T-helper 17 cell (primary cell): ENCODE measurements around the gene NDUFV1. TPM values are rescaled to one million over a fixed set of nuclear protein-coding genes. Genes with fewer than 3 reads are reported as not detected.
"Not testable (repeated sequence)": the region's sequence is repeated elsewhere in the genome, so short reads cannot be mapped to it uniquely, and the experiment has no call there.

ENCODE experiments used
- ATAC-seq: fragments of 150-1000 bp; cut with Tn5 transposase; 2 replicates; pipeline ENCODE4 v1.10.0; 2021; ENCODE audit warnings: mild to moderate bottlenecking, moderate library complexity
- DNase-seq, 3 donors: peaks; one replicate each; pipeline versions ENCODE4 v3.0.0 to v3.0.0-alpha.2; 2020 to 2021
- H3K9me3 ChIP-seq: one replicate; pipeline ENCODE4 v1.7.0; 2013; ENCODE audit warnings: low read length, mild to moderate bottlenecking; ENCODE audit not compliant: control insufficient read depth, poor library complexity, severe bottlenecking
- H3K27ac Mint-ChIP-seq: one replicate; pipeline ENCODE4 v1.8.0; 2022; ENCODE audit warnings: mild to moderate bottlenecking, moderate library complexity, mixed read lengths
- H3K27me3 Mint-ChIP-seq: one replicate; pipeline ENCODE4 v1.8.0; 2022; ENCODE audit warnings: mixed read lengths
- H3K36me3 Mint-ChIP-seq: one replicate; pipeline ENCODE4 v1.8.0; 2022; ENCODE audit warnings: low read depth, mixed read lengths
- H3K4me1 Mint-ChIP-seq: one replicate; pipeline ENCODE4 v1.8.0; 2022; ENCODE audit warnings: mild to moderate bottlenecking, mixed read lengths
- H3K4me3 Mint-ChIP-seq: one replicate; pipeline ENCODE4 v1.8.0; 2022; ENCODE audit warnings: mild to moderate bottlenecking, moderate library complexity, mixed read lengths
- total RNA-seq, 4 donors: library from RNA in 2 of 4; stranded (reverse) in 2 of 4; gene quantifications; one replicate each; pipeline ENCODE4 v1.2.3 and lab custom pipeline; 2022 to 2026

NDUFV1 gene
- total RNA-seq (100 to 1,000 TPM; 206 to 239 TPM), total RNA-seq (lab: John Stamatoyannopoulos, UW) (131 to 162 reads per million in 2 donors)

- H3K27ac Mint-ChIP-seq = peak within 1 kb of the TSS; percentile 80
- ATAC-seq = peak; percentile 99
- peaks cover 12% of the 10 kb centered on the region for H3K27me3 Mint-ChIP-seq
- peak within 1 kb of the TSS; percentile 91 for H3K4me3 Mint-ChIP-seq
- peak; percentile 93 to 96 (median 95) for DNase-seq
- no peaks in the 10 kb centered on the region for H3K9me3 ChIP-seq
- no peaks in the 10 kb centered on the region for H3K36me3 Mint-ChIP-seq
- peaks cover 17% of the 10 kb centered on the region for H3K4me1 Mint-ChIP-seq
These were observed at the start of gene NDUFV1 for GRCh38 chr11:67606492-67607295. Gene NDUFV1, plus strand, starts transcription at chr11:67606936. Its CDS starts 69 bp downstream, at chr11:67607005.

GRCh38 chr11:67558084-67558772 lies 48.5 kb upstream of the NDUFV1 start:
- Mint-ChIP-seq H3K4me1 (peaks cover 3% of the 10 kb centered on the region), H3K27ac (no peak overlapping the region), H3K27me3 (peaks cover 17% of the 10 kb centered on the region), H3K36me3 (no peaks in the 10 kb centered on the region), H3K4me3 (no peak overlapping the region)
- no peak for ATAC-seq
- DNase-seq = no peak
- H3K9me3 ChIP-seq = no peaks in the 10 kb centered on the region

GRCh38 chr11:67561971-67562619 lies 44.6 kb upstream of the NDUFV1 start:
- H3K9me3 ChIP-seq = no peaks in the 10 kb centered on the region
- Mint-ChIP-seq H3K4me3 (peak overlapping the region; percentile 15), H3K27me3 (peaks cover 31% of the 10 kb centered on the region), H3K36me3 (no peaks in the 10 kb centered on the region), H3K4me1 (peaks cover 3% of the 10 kb centered on the region), H3K27ac (peak overlapping the region; percentile 21)
- ATAC-seq = no peak
- no peak for DNase-seq

- H3K27ac Mint-ChIP-seq = no peak overlapping the region
- peaks cover 3% of the 10 kb centered on the region for H3K4me1 Mint-ChIP-seq
- DNase-seq (no peak), ATAC-seq (no peak)
- no peak overlapping the region for H3K4me3 Mint-ChIP-seq
- H3K27me3 Mint-ChIP-seq = peaks cover 31% of the 10 kb centered on the region
- H3K9me3 ChIP-seq = no peaks in the 10 kb centered on the region
- H3K36me3 Mint-ChIP-seq = peaks cover 2% of the 10 kb centered on the region
These were observed 43.6 kb upstream of the NDUFV1 start for GRCh38 chr11:67562963-67563704.

GRCh38 chr11:67563705-67564114 lies 43.0 kb upstream of the NDUFV1 start:
- H3K4me3 Mint-ChIP-seq, DNase-seq, ATAC-seq, H3K4me1 Mint-ChIP-seq, H3K36me3 Mint-ChIP-seq, H3K27ac Mint-ChIP-seq, H3K9me3 ChIP-seq: not testable (repeated sequence)
- peaks cover 31% of the 10 kb centered on the region for H3K27me3 Mint-ChIP-seq

- H3K9me3 ChIP-seq = no peaks in the 10 kb centered on the region
- ATAC-seq (no peak), DNase-seq (no peak)
- Mint-ChIP-seq H3K27ac (no peak overlapping the region), H3K27me3 (peaks cover 27% of the 10 kb centered on the region), H3K4me1 (peaks cover 3% of the 10 kb centered on the region), H3K36me3 (peaks cover 2% of the 10 kb centered on the region), H3K4me3 (no peak overlapping the region)
These were observed 42.5 kb upstream of the NDUFV1 start for GRCh38 chr11:67564230-67564629.

GRCh38 chr11:67571443-67571842 lies 35.3 kb upstream of the NDUFV1 start:
- no peaks in the 10 kb centered on the region for H3K9me3 ChIP-seq
- peaks cover 8% of the 10 kb centered on the region for H3K4me1 Mint-ChIP-seq
- DNase-seq (no peak), ATAC-seq (no peak)
- H3K27me3 Mint-ChIP-seq = peaks cover 31% of the 10 kb centered on the region
- peaks cover 2% of the 10 kb centered on the region for H3K36me3 Mint-ChIP-seq
- H3K4me3 Mint-ChIP-seq = no peak overlapping the region
- no peak overlapping the region for H3K27ac Mint-ChIP-seq

GRCh38 chr11:67572305-67572704 lies 34.4 kb upstream of the NDUFV1 start:
- Mint-ChIP-seq H3K4me1 (peaks cover 8% of the 10 kb centered on the region), H3K4me3 (no peak overlapping the region), H3K36me3 (peaks cover 2% of the 10 kb centered on the region), H3K27me3 (peaks cover 36% of the 10 kb centered on the region), H3K27ac (no peak overlapping the region)
- ATAC-seq (no peak), DNase-seq (no peak)
- no peaks in the 10 kb centered on the region for H3K9me3 ChIP-seq

- Mint-ChIP-seq H3K27me3 (peaks cover 38% of the 10 kb centered on the region), H3K4me1 (peaks cover 8% of the 10 kb centered on the region), H3K27ac (no peak overlapping the region), H3K36me3 (no peaks in the 10 kb centered on the region), H3K4me3 (no peak overlapping the region)
- ATAC-seq = no peak
- no peaks in the 10 kb centered on the region for H3K9me3 ChIP-seq
- no peak for DNase-seq
These were observed 33.9 kb upstream of the NDUFV1 start for GRCh38 chr11:67572747-67573419.

GRCh38 chr11:67574938-67575337 lies 31.8 kb upstream of the NDUFV1 start:
- peaks cover 47% of the 10 kb centered on the region for H3K27me3 Mint-ChIP-seq
- no peak overlapping the region for H3K27ac Mint-ChIP-seq
- DNase-seq (no peak), ATAC-seq (no peak)
- no peaks in the 10 kb centered on the region for H3K36me3 Mint-ChIP-seq
- no peaks in the 10 kb centered on the region for H3K9me3 ChIP-seq
- H3K4me1 Mint-ChIP-seq = peaks cover 17% of the 10 kb centered on the region
- H3K4me3 Mint-ChIP-seq = no peak overlapping the region

- ATAC-seq (no peak), DNase-seq (no peak)
- Mint-ChIP-seq H3K4me1 (peaks cover 22% of the 10 kb centered on the region), H3K27ac (no peak overlapping the region), H3K4me3 (no peak overlapping the region), H3K36me3 (no peaks in the 10 kb centered on the region), H3K27me3 (peaks cover 43% of the 10 kb centered on the region)
- H3K9me3 ChIP-seq = no peaks in the 10 kb centered on the region
These were observed 29.8 kb upstream of the NDUFV1 start for GRCh38 chr11:67576735-67577475.

GRCh38 chr11:67577951-67578350 lies 28.8 kb upstream of the NDUFV1 start:
- H3K9me3 ChIP-seq = no peaks in the 10 kb centered on the region
- DNase-seq (no peak), ATAC-seq (no peak)
- Mint-ChIP-seq H3K27ac (no peak overlapping the region), H3K4me3 (no peak overlapping the region), H3K4me1 (peaks cover 29% of the 10 kb centered on the region), H3K27me3 (peaks cover 38% of the 10 kb centered on the region), H3K36me3 (no peaks in the 10 kb centered on the region)
